ENCODE results near the gene CD70. TPM values are rescaled to one million over a fixed set of nuclear protein-coding genes. Genes with fewer than 3 reads are reported as not detected.
A peak's percentile ranks its signal among the peaks of the same experiment; 100 is the strongest.

Gene CD70
- total RNA-seq, 1 experiment from 2014 or later = 13.4 TPM

DNA sequence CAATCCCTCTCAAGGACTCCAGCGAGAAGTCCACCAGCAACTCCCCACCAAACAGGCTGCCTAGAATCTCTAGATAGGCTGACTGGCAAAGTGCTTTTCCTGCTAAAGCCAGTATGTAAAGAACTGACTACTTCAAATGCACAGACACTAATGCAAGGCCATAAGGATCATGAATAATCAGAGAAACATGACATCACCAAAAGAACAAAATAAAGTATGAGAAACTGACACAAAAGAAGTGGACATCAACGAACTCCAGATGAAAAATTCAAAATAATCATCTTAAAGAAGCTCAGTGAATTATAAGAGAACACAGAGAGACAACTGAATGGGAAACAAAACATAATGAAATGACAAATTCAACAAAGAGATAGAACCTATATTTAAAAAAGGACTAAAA is 26.4 kb upstream of the CD70 start:
- intact Hi-C loops (cut with micrococcal nuclease) = no loop called here
- CTCF ChIA-PET = interaction anchor here (0.7 to 1.0 kb wide), 3 partner anchors 14 to 351 kb away, joined by 3 to 6 read pairs (median 3); no protein-coding TSS in a partner anchor

DNA sequence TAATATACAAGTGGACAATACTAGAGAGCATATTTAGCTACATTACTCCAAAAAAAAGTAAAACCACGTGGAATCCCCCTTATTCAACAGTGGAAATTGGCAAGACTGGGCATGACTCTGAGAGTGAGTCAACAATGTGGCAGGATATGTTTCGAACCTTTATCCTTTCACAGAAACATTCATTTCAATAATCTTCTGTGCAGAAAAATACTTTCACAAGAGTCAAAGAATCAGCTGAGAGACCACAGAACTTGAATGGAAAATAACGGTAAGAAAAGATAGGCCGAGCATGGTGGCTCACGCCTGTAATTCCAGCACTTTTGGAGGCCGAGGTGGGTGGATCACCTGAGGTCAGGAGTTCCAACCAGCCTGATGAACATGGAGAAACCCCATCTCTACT is 25.1 kb upstream of the CD70 start:
- CTCF ChIA-PET = no interaction called here
- no TSS peak for BruUV-seq (replicated peaks)
- Mint-ChIP-seq H3K4me1 (ENCODE audit: insufficient read depth, unreplicated experiment) (peaks cover 30% of the 10 kb centered on the region), H3K27ac (ENCODE audit: low read depth, unreplicated experiment) (peak overlapping the region; percentile 88), H3K9me3 (ENCODE audit: unreplicated experiment) (peaks cover 20% of the 10 kb centered on the region), H3K36me3 (ENCODE audit: insufficient read depth, unreplicated experiment) (no peaks in the 10 kb centered on the region), H3K4me3 (ENCODE audit: unreplicated experiment) (no peak overlapping the region), H3K27me3 (ENCODE audit: insufficient read depth, unreplicated experiment) (no peaks in the 10 kb centered on the region)
- POLR2A ChIA-PET = interaction anchor here (0.6 kb wide), 1 partner anchor 243 kb away, joined by 3 read pairs; no protein-coding TSS in a partner anchor
- peak; percentile 77 for DNase-seq (ENCODE audit: unreplicated experiment)
- intact Hi-C loops (cut with micrococcal nuclease) = no loop called here
- TF ChIP-seq, protein P1, sequence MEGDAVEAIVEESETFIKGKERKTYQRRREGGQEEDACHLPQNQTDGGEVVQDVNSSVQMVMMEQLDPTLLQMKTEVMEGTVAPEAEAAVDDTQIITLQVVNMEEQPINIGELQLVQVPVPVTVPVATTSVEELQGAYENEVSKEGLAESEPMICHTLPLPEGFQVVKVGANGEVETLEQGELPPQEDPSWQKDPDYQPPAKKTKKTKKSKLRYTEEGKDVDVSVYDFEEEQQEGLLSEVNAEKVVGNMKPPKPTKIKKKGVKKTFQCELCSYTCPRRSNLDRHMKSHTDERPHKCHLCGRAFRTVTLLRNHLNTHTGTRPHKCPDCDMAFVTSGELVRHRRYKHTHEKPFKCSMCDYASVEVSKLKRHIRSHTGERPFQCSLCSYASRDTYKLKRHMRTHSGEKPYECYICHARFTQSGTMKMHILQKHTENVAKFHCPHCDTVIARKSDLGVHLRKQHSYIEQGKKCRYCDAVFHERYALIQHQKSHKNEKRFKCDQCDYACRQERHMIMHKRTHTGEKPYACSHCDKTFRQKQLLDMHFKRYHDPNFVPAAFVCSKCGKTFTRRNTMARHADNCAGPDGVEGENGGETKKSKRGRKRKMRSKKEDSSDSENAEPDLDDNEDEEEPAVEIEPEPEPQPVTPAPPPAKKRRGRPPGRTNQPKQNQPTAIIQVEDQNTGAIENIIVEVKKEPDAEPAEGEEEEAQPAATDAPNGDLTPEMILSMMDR (IDR thresholded peaks at IDR 0.05; ENCODE audit: unreplicated experiment) = no peak

More for the DNA sequence above, 26.4 kb upstream of the CD70 start:
- H3K36me3 Mint-ChIP-seq (ENCODE audit: insufficient read depth, unreplicated experiment) = no peaks in the 10 kb centered on the region
- TF ChIP-seq, protein P1 (IDR thresholded peaks at IDR 0.05; ENCODE audit: unreplicated experiment) = no peak
- H3K27me3 Mint-ChIP-seq (ENCODE audit: insufficient read depth, unreplicated experiment) = no peaks in the 10 kb centered on the region
- POLR2A ChIA-PET = interaction anchor here (0.8 kb wide), 1 partner anchor 101 kb away, joined by 3 read pairs; no protein-coding TSS in a partner anchor
- no peak overlapping the region for H3K4me3 Mint-ChIP-seq (ENCODE audit: unreplicated experiment)
- no peak overlapping the region for H3K27ac Mint-ChIP-seq (ENCODE audit: low read depth, unreplicated experiment)
- no peak for DNase-seq (ENCODE audit: unreplicated experiment)
- peaks cover 20% of the 10 kb centered on the region for H3K9me3 Mint-ChIP-seq (ENCODE audit: unreplicated experiment)
- peaks cover 18% of the 10 kb centered on the region for H3K4me1 Mint-ChIP-seq (ENCODE audit: insufficient read depth, unreplicated experiment)
- BruUV-seq (replicated peaks) = no TSS peak

DNA sequence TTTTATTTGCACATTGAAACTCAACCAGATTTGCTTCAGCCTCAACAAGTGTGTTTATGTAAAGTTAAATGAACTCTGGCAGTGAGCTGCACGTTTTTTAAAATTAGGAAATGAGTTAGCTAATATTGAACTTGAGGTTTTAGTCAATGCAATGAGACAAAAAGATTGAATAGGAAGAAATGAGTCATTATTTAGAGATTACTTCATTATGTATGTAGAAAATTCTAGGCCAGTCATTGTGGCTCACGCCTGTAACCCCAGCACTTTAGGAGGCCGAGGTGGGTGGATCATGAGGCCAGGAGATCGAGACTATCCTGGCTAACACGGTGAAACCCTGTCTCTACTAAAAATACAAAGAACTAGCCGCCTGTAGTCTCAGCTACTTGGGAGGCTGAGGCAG is 22.8 kb upstream of the CD70 start:
- H3K27me3 Mint-ChIP-seq (ENCODE audit: insufficient read depth, unreplicated experiment) = no peaks in the 10 kb centered on the region
- POLR2A ChIA-PET = interaction anchor here (1.0 kb wide), 1 partner anchor 83 kb away, joined by 3 read pairs; the partner anchor contains the start of gene TNFSF9
- intact Hi-C loops (cut with micrococcal nuclease) = no loop called here
- H3K36me3 Mint-ChIP-seq (ENCODE audit: insufficient read depth, unreplicated experiment) = no peaks in the 10 kb centered on the region
- no TSS peak for BruUV-seq (replicated peaks)
- peaks cover 38% of the 10 kb centered on the region for H3K4me1 Mint-ChIP-seq (ENCODE audit: insufficient read depth, unreplicated experiment)
- peaks cover 7% of the 10 kb centered on the region for H3K9me3 Mint-ChIP-seq (ENCODE audit: unreplicated experiment)
- no peak overlapping the region for H3K4me3 Mint-ChIP-seq (ENCODE audit: unreplicated experiment)
- peak; percentile 61 for DNase-seq (ENCODE audit: unreplicated experiment)
- peak overlapping the region; percentile 14 for H3K27ac Mint-ChIP-seq (ENCODE audit: low read depth, unreplicated experiment)
- CTCF ChIA-PET = interaction anchor here (0.6 to 1.3 kb wide), 3 partner anchors 18 to 87 kb away, joined by 3 to 5 read pairs (median 4); no protein-coding TSS in a partner anchor
- TF ChIP-seq, protein P1 (IDR thresholded peaks at IDR 0.05; ENCODE audit: unreplicated experiment) = no peak

DNA sequence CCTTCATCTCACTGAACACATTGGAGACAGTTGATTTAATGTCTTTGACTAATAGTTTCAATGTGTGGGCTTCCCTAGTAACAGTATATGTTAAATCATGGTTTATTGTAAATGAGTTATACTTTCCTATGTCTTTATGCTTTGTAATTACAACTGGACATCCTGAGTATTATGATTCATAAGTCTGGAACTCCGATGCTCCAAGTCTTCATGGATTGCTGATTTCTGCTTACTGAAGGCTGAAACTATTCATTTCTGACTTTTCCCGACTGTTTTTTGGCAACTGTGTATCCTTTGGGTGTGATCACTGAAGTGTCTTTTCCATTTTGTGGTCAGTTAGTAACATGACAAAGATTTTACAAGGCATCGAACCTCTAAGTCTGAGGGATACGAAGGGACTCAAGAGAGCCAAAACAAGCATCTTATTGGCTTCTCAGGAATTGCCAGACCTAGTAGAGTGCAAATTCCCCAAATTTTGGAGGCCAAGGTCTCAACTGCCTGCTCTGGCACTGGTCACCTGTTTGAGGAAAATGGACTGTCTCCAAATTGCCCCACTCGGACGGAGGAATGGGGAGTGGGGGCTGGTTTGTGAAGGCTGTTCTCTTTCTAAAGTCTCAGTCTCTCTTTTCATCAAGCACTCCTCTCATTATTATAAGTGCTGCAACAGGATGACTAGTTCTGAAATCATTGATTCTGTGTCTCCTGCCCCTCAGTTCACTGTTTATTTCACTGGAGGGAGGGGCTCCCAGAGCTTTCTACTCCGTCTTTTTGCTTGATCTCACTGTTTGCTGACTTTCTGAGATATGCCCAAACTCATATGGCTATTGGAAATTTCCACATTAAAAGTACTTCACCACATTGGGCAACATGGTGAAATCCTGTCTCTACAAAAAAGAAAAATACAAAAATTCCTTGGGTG is 20.2 kb upstream of the CD70 start:
- Mint-ChIP-seq H3K27me3 (ENCODE audit: insufficient read depth, unreplicated experiment) (no peaks in the 10 kb centered on the region), H3K36me3 (ENCODE audit: insufficient read depth, unreplicated experiment) (no peaks in the 10 kb centered on the region), H3K27ac (ENCODE audit: low read depth, unreplicated experiment) (peak overlapping the region; percentile 59), H3K4me3 (ENCODE audit: unreplicated experiment) (peak overlapping the region; percentile 11), H3K9me3 (ENCODE audit: unreplicated experiment) (no peaks in the 10 kb centered on the region), H3K4me1 (ENCODE audit: insufficient read depth, unreplicated experiment) (peaks cover 36% of the 10 kb centered on the region)
- BruUV-seq (replicated peaks) = no TSS peak
- DNase-seq (ENCODE audit: unreplicated experiment) = peak; percentile 85
- CTCF ChIA-PET = interaction anchor here (0.6 kb wide), 2 partner anchors 23 to 488 kb away, joined by 3 read pairs; no protein-coding TSS in a partner anchor
- POLR2A ChIA-PET = interaction anchor here (0.6 to 2.1 kb wide), 2 partner anchors 41 to 80 kb away, joined by 3 to 6 read pairs; partner anchors contain the start of gene TNFSF9
- intact Hi-C loops (cut with micrococcal nuclease) = loop anchor here (1.0 kb wide), 1 partner anchor 94 kb away; no protein-coding TSS in a partner anchor
- TF ChIP-seq, protein P1 (IDR thresholded peaks at IDR 0.05; ENCODE audit: unreplicated experiment) = no peak

Data from MCF 10A (cell line).